GM19438 (cell line): ENCODE results near the gene COL27A1.

Experiments
- ATAC-seq: cut with Tn5 transposase; IDR thresholded peaks from one replicate; pipeline ENCODE4 v1.9.1; 2021; ENCODE audit warnings: low read depth; ENCODE audit not compliant: unreplicated experiment

The COL27A1 gene

GRCh38 chr9:114165407-114166102 is 10.2 kb downstream of the COL27A1 start:
- no peak for ATAC-seq

- no peak for ATAC-seq
These were observed 10.8 kb downstream of the COL27A1 start for GRCh38 chr9:114166103-114166470.

GRCh38 chr9:114166614-114167572 is 11.6 kb downstream of the COL27A1 start:
- ATAC-seq = no peak

GRCh38 chr9:114167591-114168091 is 12.3 kb downstream of the COL27A1 start:
- ATAC-seq = no peak

GRCh38 chr9:114168281-114169028 is 13.1 kb downstream of the COL27A1 start:
- no peak for ATAC-seq

- no peak for ATAC-seq
These were observed 14.0 kb downstream of the COL27A1 start for GRCh38 chr9:114169029-114169951.

GRCh38 chr9:114169952-114170770 is 14.8 kb downstream of the COL27A1 start:
- ATAC-seq = no peak

GRCh38 chr9:114170771-114171461 is 15.6 kb downstream of the COL27A1 start:
- no peak for ATAC-seq

- no peak for ATAC-seq
These were observed 16.2 kb downstream of the COL27A1 start for GRCh38 chr9:114171500-114171899.

- ATAC-seq = no peak
These were observed 17.9 kb downstream of the COL27A1 start for GRCh38 chr9:114172981-114173833.

- ATAC-seq = no peak
These were observed 19.2 kb downstream of the COL27A1 start for GRCh38 chr9:114174557-114174875.

- no peak for ATAC-seq
These were observed 19.8 kb downstream of the COL27A1 start for GRCh38 chr9:114174876-114175771.

GRCh38 chr9:114176624-114177291 is 21.4 kb downstream of the COL27A1 start:
- no peak for ATAC-seq

- ATAC-seq = no peak
These were observed 22.2 kb downstream of the COL27A1 start for GRCh38 chr9:114177423-114178064.

- ATAC-seq = no peak
These were observed 22.7 kb downstream of the COL27A1 start for GRCh38 chr9:114178076-114178475.
